Fibroblast of mammary gland (primary cell): Measurements from ENCODE around the gene AKR1C2.
"Not testable (repeated sequence)": the region's sequence is repeated elsewhere in the genome, so short reads cannot be mapped to it uniquely, and the experiment has no call there.

Experiments used
- DNase-seq: peaks from one replicate; pipeline ENCODE4 v3.0.0-alpha.2; 2010; ENCODE audit warnings: low read depth
- H3K4me3 ChIP-seq: 2 replicates; pipeline ENCODE4 v1.5.1; 2011; ENCODE audit warnings: low read depth, mild to moderate bottlenecking, low read length, moderate library complexity; ENCODE audit not compliant: control insufficient read depth
- TF ChIP-seq, protein P1 (sequence below): conservative IDR thresholded peaks from 2 replicates; pipeline ENCODE4 v1.5.1; 2011; ENCODE audit warnings: low read depth, low read length, inconsistent platforms; ENCODE audit not compliant: control insufficient read depth, insufficient read depth

The AKR1C2 gene

DNA sequence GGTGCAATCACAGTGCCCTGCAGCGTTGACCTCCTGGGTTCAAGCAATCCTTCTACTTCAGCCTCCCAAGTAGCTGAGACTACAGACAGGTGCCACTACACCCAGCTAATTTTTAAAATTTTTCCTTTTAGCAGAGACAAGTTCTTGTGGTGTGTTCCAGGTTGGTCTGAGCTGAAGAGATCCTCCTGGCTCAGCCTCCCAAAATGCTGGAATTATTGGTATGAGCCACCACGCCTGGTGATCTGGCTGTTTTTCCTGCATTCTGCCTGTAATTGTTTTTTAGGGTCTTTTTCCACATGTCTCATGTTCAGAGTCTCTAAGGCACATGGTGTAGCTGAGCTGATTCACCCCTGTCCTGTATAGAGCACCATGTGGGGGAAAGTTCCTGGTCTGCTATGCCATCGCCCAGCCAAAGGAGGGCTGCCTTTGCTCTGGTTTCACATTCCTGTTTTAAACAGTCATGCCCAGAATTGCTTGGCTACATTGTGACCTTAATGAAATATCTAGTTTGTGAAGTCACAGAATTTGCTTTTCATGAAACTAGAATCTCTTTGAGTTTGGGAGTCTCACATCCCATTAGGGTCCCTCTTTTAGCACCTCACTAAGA, 15.1 kb upstream of the AKR1C2 start:
- not testable (repeated sequence) for H3K4me3 ChIP-seq
- TF ChIP-seq, protein P1, sequence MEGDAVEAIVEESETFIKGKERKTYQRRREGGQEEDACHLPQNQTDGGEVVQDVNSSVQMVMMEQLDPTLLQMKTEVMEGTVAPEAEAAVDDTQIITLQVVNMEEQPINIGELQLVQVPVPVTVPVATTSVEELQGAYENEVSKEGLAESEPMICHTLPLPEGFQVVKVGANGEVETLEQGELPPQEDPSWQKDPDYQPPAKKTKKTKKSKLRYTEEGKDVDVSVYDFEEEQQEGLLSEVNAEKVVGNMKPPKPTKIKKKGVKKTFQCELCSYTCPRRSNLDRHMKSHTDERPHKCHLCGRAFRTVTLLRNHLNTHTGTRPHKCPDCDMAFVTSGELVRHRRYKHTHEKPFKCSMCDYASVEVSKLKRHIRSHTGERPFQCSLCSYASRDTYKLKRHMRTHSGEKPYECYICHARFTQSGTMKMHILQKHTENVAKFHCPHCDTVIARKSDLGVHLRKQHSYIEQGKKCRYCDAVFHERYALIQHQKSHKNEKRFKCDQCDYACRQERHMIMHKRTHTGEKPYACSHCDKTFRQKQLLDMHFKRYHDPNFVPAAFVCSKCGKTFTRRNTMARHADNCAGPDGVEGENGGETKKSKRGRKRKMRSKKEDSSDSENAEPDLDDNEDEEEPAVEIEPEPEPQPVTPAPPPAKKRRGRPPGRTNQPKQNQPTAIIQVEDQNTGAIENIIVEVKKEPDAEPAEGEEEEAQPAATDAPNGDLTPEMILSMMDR, result peak; percentile 32
- DNase-seq, result peak; percentile 75

GRCh38 chr10:5018134-5018533, 14.5 kb upstream of the AKR1C2 start:
- H3K4me3 ChIP-seq, result no peak overlapping the region
- TF ChIP-seq, protein P1, result no peak
- DNase-seq, result no peak

GRCh38 chr10:5014936-5015335, 11.3 kb upstream of the AKR1C2 start:
- peak; percentile 40 for DNase-seq
- H3K4me3 ChIP-seq, result no peak overlapping the region
- TF ChIP-seq, protein P1, result peak; percentile 24

- not testable (repeated sequence) for H3K4me3 ChIP-seq, DNase-seq
Measured at GRCh38 chr10:5014200-5014910, 10.7 kb upstream of the AKR1C2 start.

DNA sequence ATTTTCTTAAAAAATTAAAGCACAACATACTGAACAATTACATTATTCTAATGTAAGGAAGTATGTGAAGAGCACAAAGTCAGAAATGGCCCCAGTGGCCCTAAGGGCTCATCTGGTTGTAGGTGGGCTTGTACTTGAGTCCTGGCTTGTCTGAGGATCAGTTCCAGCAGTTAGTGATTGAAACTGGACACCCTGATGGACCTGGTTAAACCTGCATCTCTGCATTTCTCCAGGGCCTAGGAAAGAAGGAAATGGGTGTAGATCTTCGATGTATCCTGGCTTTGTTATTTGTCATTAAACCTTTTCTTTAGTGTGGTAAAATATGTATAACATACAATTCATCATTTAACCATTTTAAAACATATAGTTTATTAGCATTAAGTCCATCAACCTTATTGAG, 9.7 kb upstream of the AKR1C2 start:
- TF ChIP-seq, protein P1, result no peak
- H3K4me3 ChIP-seq, result no peak overlapping the region
- DNase-seq, result no peak

GRCh38 chr10:5012595-5012994, 8.9 kb upstream of the AKR1C2 start:
- no peak overlapping the region for H3K4me3 ChIP-seq
- TF ChIP-seq, protein P1, result no peak
- DNase-seq, result no peak

DNA sequence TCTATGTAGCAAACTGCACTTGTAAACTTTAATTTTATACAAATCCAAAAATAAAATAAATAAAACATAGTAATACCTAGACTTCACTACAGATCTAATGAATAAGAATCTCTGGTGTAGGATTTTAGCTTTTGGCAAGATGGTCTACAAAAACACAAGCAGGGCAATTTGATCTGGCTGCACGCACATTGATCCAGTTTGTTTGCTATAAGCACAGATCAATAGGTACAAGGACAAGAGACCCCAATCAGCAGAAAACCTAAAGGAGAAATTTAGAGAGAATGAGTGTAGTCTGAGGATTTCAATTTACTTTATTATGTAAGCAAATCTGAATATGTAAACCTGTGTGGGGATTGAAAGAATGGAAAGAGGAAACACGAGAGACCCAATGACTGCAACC, 7.7 kb upstream of the AKR1C2 start:
- not testable (repeated sequence) for H3K4me3 ChIP-seq, DNase-seq

DNA sequence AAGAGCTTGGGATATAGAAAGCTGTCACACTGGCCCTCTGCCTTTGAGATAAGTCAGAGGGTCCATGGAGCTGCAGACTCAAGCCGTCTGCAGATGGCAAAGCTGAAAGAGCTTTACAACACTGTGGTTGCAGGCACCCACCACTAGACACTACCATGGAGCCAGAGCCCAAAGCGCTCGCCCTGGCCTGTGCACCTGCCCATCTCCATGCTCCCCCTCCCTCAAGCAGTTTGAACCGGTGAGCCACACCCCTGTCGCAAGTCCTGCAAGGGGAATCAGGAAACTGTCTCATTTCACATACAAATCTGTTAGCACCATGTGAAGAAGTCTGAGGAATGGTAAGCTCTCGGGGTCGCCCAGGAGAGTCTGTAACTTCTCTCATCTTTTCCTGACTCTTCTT, 6.4 kb upstream of the AKR1C2 start:
- not testable (repeated sequence) for H3K4me3 ChIP-seq, DNase-seq

DNA sequence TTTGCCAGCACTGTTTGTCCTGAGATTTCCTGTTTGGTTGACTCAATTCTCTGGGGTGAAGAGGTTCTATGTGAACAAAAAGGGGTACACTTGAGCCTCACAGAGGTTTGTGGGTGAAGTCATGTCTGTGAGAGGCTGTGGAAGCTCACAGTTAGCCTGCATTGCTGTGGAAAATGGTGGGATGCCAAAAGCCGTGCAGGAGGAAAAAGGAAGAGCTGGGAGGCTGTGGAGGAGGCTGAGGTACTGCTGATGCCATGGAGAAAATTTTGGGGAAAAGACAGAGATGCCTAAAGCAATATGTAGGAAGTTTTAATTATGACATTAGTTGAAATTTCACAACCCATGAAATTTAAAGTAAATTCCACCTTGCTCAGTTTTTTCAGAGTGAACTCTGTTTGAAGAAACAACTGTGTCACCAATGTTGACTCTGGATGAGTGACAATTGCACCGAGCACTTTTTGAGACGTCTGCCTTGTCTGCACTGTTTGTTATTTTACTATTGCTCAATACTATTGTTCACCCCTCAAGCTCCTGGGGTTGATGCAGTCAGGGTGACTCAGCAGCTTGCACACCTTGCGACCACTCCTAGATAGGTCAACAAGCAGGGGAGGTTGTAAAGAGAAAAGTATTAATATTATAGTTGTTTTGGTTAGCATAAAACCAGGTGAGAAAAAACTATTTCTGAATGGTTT, 5.3 kb upstream of the AKR1C2 start:
- not testable (repeated sequence) for H3K4me3 ChIP-seq
- peak; percentile 39 for DNase-seq

DNA sequence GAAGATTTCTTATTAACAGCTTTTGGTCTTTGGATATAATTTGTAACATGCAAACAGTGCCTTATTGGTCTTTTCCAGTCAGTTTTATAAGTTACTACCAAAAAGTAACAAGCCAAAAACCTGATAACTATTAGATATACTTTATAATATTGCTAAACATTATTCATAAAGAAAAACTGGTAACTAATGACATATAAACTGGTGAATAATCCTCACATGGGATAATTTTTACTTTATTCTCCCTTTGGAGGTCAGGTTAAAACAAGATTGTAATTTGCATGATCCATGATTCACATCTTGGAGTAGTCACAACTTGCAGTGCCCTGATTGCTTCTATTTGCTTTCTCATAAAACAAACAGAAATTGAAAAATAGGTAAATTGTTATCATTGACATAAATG, 844 bp upstream of the AKR1C2 start:
- DNase-seq, H3K4me3 ChIP-seq: not testable (repeated sequence)

GRCh38 chr10:5004030-5004385, 351 bp upstream of the AKR1C2 start:
- H3K4me3 ChIP-seq, DNase-seq: not testable (repeated sequence)
